GM18519 (cell line): ENCODE data around the gene NLN.
"Not testable (repeated sequence)": the region's sequence is repeated elsewhere in the genome, so short reads cannot be mapped to it uniquely, and the experiment has no call there.

Source experiments
- ATAC-seq: cut with Tn5 transposase; IDR thresholded peaks from one replicate; pipeline ENCODE4 v1.9.1; 2021; ENCODE audit warnings: mild to moderate bottlenecking, moderate library complexity; ENCODE audit not compliant: unreplicated experiment, low FRiP score

NLN gene

DNA sequence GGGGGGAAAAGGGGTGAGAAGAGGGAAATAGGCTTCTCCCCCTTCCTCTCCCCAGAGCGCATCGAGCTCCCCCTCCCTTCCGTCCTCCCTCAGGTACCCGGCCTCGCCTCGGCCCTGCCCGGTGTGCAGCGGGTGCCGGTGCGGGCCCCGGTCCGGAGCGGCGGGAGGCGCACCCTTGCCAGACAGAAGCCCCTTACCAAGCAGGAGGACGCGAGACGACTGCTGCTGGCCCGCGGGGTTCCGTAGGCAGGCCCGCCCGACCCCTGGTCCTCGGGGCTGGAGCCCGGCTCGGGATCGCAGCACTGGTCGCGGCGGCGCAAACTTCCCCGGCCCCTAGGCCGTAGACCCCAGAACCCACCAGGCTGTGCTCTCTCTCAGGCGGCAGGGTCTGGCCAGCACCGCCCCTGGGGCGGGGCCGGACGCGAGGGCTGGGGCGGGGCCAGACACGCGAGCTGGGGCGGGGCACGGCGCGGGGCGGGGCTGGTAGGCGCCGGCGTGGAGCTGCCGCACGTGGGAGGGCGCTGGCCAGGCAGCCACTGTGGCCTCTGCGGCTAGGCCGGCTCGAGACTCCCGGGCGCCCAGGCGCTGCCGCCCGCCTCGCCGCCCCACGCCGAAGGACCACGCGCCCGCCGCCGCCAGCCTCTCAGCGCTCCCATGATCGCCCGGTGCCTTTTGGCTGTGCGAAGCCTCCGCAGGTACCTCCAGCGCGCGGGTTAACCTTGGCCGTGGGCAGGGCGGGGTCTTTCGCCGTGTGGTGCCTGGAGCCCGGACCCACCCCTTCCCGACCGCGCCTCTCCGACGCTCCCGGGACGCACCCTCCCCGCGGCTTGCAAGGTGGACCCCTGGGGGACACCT, at the start of gene NLN, which contains the start of gene SGTB:
NLN (plus strand) TSS at position 486 of the 855 bp plus-strand sequence; CDS start at position 655, 169 bp downstream.
SGTB (minus strand) TSS at position 390 of the 855 bp plus-strand sequence. CDS start 1,302 bp downstream, outside the sequence.
- ATAC-seq: peak; percentile 72

DNA sequence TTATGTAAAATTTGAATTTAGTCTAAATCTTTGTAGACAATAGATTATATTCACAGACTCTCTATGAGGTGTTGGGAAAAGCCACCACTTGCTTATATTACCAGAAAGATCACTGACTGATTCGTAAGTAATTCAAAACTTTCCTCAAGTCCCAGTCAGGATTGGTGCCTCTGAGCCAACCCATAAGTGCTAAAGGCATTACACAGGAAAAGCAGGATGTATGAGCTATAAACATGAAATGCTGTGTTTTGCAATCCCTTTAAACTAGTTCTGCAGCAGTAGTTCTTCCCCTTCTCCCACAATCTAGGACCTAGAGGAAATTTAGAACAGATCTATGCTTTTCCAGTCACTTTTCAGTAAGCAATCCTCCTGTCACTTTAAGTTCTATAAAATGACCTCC, 49.2 kb upstream of the NLN start:
- no peak for ATAC-seq

DNA sequence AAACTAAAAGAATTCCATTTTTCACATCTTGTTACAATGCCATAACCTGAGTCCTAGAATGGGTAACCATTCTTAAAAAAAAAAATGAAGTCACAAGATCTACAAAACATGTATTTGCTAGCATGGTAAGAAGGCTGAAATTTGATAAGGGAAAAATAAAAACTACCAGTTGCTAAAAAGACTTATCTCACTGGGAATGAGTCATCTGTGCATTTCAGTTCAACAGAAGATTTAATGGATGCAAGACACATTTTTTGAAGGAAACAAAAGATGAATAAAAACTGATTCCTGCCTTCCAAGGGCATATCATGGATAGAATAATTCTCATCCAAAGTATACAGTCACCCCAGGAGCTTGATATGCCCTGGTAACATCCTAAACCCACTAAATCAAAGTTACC, 47.3 kb upstream of the NLN start:
- ATAC-seq: no peak

DNA sequence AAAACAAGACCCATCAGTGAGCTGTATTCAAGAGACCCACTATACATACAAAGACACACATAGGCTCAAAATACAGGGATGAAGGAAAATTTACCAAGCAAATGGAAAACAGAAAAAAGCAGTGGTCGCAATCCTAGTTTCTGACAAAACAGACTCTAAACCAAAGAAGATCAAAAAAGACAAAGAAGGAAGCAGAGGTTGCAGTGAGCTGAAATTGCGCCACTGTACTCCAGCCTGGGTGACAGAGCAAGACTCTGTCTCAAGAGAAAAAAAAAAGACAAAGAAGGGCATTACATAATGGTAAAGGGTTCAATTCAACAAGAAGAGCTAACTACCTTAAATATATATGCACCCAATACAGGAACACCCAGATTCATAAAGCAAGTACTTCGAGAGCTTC, 45.9 kb upstream of the NLN start:
- not testable (repeated sequence) for ATAC-seq

DNA sequence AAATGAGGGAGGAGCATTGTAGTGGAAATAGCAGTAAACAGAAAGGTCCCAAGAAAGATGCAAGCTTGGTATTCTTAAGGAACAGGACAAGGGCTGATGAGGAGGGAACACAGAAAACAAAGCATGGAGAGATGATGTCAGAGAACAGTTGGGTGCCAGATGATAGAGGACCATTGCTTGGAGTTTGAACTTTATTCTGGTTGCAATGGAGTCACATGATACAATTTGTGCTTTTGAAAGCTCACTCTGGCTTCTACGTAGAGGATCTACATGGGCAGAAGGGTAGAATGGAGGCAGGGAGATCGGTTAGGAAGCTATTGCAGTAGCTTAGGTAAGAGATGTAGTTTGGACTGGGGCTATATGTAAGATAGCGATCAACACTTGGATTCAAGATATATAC, 39.9 kb upstream of the NLN start:
- ATAC-seq: no peak

DNA sequence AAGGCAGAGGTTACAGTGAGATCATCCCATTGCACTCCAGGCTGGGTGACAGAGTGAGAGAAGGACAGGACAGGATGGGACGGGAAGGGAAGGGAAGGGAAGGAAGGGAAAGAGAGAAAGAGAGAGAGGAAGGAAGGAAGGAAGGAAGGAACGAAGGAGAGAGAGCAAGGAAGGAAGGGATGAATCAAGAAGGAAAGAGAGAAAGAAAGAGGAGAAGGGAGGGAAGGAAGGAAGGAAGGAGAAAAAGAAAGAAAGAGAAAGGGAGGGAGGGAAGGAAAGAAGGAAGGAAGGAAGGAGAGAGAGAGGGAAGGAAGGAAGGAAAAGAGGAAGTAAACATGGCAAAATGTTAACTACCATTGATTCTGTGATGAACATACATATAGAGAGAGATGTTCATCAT, 28.9 kb upstream of the NLN start:
- no peak for ATAC-seq

DNA sequence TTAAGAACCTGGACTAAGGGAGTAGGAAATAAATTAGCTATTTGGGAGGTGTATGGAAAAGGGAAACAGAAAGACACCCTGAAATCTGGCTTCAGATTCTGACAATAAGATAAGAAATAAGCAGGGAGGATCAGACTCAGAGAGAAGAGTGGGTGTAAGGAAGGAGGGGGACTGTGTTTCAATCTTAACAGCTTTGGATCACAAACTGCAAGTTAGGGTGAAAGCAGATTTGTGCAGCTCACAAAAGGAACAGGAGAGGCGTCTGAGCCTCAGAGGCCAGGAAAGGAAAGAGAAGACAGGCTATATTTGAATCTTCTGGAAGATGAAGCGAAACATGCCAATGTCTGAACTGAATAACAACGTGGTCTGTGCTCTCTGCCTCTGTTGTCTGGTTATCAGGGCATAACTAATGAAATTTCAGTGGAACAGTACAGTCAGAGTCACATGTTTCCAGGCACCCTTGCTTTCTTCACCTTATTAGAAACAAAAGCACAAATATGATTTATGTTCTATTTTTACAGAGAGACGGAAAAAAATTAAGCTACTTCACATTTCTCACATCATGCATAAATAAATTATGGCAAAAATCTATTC, 26.7 kb upstream of the NLN start:
- no peak for ATAC-seq

DNA sequence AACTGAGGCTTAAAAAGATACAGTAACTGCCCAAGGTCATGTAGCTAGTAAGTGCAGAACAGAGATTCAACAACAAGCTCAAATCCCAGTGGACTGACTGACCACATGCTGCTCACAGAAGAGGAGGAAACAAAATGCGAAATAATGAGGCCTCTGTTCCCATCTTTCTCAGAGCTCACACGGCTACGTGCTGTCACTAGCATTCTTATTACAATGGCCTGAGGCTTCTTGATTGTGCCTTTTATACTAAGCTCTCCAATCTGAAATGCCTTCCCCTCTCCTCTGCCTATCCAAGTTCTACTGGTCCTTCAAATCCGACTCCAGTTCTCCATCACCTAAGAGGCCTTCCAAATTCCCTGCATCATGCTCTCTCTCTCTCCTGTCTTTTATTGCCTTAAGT, 26.1 kb upstream of the NLN start:
- ATAC-seq: no peak

DNA sequence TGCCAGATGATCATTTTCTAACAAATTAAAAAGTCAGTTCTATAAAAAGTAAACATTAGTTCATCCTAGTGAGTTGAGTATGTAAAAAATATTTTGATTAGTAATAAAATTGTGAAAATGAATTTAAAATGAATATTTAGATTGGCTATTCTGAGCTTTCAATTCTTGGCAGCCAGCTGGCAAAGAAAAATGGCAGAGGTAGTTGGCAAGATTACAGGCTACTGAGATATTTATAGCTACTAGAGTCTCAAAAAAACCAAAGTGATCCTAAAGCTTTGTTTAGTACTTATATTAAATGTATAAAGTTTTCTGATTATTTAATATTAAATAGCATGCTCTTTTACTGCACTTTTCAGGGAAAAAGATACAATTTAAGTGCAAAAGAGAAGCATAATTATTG, 25.1 kb upstream of the NLN start:
- no peak for ATAC-seq

DNA sequence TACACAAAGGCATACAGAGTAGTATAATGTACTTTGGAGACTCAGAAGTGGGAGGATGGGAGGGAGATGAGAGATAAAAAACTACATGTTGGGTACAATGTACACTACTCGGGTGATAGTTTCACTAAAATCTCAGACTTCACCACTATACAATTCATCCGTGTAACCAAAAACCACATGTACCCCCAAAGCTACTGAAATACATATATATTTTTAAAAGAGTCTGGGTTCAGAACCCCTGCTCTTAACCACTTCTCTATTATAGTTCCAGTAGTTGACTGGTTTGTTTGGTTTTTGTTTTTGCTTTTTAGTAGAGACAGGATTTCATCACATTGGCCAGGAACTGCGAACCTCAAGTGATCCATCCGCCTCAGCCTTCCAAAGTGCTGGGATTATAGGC, 22.7 kb upstream of the NLN start:
- ATAC-seq: no peak

DNA sequence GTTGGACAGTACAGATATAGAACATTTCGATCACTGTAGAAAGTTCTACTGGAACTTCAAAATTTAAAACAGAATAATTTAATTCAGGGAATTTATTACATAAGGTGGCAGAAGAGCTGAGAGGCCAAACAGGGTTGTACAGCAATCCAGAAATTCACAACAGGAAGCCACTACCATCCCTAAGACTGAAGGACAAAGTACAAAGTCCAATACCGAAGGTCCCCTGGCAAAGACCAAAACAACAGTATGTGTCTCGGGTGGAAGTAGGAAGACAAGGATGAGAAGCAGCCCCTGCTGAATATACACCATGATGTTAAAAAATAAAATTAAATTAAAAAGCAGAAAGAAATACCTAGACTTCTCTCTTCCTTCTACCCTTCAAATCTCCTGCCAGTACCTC, 20.0 kb upstream of the NLN start:
- ATAC-seq: no peak

DNA sequence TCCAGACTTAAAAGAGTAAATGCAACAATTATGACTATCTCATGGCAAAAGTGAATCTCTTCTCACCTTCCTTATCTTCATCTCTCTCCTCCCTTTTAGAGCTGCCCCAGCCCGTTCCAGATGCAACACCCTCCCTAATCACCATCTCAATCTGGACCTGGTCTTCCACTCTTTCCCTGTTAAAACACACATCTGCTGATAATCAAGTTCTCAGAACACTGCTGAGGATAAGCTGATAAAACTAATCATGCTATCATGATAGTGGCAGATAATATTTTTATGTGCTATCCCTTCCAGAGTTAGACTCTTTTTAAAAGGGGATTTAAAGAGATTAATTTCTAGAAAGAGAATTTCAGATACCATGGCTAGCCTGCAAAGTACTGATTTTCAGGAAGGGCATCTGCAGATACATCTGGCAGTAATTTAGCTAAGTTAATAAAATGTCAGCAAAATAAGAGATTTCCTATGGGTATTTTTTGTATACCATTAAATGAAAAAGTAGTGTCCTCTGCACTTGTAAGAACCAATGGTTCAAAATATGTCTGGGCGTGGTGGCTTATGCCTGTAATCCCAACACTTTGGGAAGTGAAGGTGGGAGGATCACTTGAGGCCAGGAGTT, 17.3 kb upstream of the NLN start:
- no peak for ATAC-seq

DNA sequence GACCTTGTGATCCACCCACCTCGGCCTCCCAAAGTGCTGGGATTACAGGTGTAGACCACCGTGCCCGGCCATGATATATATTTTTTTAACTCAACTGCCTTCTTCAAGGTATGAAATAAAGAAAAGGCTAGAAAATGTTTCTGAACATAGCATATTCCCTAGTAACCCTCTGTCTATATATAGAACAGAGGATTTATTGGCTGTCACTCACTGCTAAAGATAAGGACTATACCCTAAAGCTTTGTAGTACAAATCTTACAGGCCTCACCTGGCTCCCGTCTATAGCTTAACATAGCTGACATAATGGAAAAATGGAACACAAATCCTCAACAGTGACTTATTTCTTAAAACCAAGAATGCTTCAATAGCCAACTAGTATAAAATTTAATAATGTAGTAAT, 14.3 kb upstream of the NLN start:
- no peak for ATAC-seq

DNA sequence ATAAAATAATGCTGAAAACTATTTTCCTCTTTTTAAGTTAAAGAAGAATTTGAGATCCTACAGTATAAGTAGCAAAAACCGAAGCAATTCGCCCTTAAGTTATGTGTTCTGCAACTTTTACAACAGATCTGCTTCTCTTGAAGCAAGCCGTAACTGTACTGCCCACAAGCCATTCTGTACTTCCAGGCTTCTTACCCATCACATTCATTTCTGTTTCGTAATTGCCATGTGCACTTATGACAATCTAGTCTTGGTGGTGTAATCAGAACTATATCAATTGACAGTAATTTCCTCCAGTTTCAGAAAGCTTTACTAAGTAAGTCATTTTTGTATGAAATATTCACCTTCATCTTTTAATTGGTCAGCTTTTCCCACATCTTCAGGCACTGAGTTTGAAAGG, 13.9 kb upstream of the NLN start:
- no peak for ATAC-seq

DNA sequence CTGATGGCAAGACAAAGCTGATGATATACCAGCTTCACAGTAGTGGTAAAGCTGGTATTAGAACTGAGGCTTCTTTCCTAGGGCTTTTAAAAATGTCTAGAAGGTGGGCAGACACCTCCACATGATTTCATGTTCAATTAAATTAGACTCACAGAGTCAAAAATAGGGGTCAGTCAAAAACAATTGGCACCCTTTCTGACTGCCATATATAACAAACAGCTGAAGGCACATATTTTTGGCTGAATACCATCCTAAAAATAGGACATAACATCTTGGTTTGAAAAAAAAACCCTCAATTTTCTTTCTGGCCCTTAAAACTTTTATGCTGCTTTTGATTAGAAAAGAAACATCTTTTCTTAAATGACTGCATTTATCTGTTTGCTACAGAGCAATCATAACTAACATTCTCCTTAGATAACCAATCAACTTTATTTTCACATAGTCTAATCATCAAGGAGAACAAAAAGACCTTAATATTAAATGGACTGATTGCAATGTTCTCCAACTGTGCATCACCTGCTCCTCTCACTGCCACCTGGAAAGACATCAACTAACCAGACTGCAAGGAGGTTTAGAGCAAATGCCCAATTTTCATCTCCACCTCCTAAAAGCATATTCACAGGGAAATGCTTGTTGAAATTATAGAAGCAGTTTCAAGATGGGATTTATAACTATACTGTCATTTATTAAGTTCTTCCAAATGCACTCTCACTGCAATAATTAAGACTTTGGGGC, 3.3 kb upstream of the NLN start:
- ATAC-seq: no peak

DNA sequence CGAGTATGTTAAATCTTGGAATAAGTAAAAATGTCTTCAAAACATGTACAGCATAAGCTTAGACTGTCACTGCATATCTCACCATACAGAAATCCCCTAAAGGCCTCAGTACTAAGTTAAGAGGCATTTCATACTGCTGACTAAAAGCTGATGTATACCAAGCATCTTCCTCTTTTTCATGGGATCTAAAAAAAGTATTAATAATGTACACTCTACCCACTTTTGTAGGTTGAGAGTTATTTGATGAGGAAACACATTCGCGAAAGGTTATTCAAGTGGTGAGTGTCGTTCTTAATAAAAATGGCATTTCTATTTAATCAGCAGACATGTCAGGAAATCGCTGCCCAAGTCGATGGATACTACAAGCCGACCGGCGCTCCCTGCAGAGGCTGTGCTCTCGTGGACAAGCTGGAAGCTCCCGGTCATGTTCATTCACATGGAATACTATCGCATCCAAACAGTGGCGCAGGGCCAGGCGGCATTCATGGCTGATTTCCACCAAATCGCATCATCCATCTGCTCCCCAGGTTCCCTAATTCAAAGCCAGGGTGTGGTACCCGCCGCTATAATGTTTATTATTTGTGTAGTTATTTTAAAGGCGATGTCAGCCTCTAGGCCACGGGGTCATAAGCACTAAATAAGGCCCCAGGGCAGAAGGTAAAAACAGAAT, 820 bp upstream of the NLN start:
- ATAC-seq: no peak

DNA sequence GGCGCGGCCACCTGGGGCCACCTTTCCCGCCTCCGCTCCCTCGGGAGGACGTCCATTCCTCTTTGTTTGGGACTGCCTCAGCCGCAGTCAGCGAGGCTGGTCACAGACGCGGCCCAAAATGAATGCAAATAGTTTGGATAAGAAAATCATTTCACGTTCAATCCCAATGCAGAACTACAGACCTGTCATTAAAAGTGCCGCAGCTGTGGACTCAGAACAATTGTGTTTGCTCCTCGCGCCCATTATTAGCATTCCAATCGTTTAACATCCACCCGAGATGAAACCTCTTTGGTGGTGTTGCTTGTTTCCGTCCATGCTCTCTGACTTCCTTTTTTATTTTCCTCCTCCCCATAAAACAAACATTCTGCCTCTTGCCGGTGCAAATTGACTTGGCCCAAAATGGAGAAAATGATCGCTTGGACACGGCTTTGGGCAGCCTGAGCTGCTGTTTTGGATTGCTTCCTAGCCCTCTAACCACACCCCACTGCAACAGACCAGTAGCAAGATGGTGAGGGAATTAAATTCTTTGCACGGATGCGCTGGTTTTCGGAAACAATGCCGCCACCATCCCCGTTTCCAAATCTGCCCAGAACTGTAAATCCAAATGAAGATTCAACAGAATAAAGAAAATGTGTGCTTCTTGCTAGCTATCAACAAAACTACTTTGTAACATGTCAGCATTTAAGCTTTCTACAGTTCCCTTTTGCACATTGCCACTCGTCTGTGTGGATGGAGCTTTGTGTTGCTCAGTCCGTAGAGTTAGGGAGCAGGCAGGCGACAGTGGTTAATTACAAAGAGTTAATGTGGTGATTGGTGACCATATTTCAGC, 784 bp downstream of the NLN start:
- no peak for ATAC-seq

DNA sequence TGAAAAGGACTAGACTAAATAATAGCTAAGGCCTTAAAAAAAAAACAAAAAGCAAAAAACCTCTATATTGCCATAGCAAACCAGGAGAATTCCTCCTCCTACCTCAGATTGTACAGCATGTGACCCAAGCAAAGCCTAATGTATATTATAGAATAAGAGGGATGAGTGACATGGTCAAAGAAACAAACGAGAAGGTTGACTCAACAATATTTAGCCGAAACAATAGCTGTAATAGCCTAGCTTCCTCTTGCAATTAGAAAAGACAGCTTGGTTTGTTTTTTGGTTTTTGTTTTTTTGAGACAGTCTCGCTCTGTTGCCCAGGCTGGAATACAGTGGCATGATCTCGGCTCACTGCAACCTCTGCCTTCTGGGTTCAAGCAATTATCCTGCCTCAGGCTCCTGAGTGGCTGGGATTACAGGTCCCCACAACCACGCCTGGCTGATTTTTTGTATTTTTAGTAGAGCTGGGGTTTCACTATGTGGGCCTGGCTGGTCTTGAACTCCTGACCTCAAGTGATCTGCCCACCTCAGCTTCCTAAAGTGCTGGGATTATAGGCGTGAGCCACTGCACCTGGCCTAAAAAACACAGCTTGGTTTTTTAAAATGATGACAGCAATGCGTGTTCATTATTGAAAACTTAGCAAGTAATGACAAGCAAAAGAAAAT, 5.6 kb downstream of the NLN start:
- no peak for ATAC-seq

DNA sequence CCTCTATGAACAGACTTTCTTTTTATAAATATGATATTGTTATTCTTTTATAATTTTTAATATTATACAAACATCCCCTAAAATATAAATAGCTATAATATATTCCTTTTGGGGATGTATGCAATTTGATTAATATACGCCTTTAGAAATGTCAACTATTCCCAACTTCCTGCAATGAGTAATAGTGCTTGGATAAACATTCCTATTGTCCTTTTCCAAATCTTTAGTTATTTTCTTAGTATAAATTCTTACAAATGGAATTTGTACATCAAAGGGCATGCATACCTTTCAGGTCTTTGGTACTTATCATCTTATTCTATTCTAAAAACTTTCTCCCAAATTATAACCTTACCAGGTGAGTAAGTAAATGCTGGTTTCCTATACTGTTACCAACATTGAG, 6.2 kb downstream of the NLN start:
- ATAC-seq: no peak
